OCI-LY7 (cell line): ENCODE results near the gene OR52H1. TPM values are rescaled to one million over a fixed set of nuclear protein-coding genes. Genes with fewer than 3 reads are reported as not detected.

Experiments
- BruUV-seq: library from RNA; stranded (reverse); fragments of 400-500 nt; replicated peaks from 2 replicates; lab custom pipeline; 2021; lab: Mats Ljungman, UMichigan
- CTCF ChIA-PET: fragments of 300-600 bp; sonication (Branson Sonifier 250); formaldehyde crosslinking; loops from one replicate; lab custom pipeline; 2022; ENCODE audit warnings: antibody characterized with exemption; ENCODE audit not compliant: unreplicated experiment; lab: Charles Lee
- POLR2A ChIA-PET: fragments of 300-600 bp; sonication (Branson Sonifier 250); formaldehyde crosslinking; loops from one replicate; lab custom pipeline; 2022; ENCODE audit warnings: antibody characterized with exemption; lab: Charles Lee
- DNase-seq: peaks from one replicate; pipeline ENCODE4 v3.0.0-alpha.2; 2015; ENCODE audit warnings: low spot score
- H2AFZ ChIP-seq: fragments of 200-600 bp; sonication (generic), shearing (Covaris generic); 2 replicates; pipeline ENCODE4 v1.6.1; 2014; ENCODE audit warnings: mild to moderate bottlenecking, antibody characterized with exemption, low read length, moderate library complexity
- H3K27ac ChIP-seq: fragments of 200-600 bp; sonication (generic); 2 replicates; pipeline ENCODE4 v1.5.1; 2014; ENCODE audit warnings: mixed run types, low read depth, mild to moderate bottlenecking, moderate library complexity, low read length, inconsistent platforms; ENCODE audit not compliant: poor library complexity, severe bottlenecking
- H3K36me3 ChIP-seq: fragments of 200-600 bp; sonication (generic); 2 replicates; pipeline ENCODE4 v1.6.1; 2014; ENCODE audit warnings: mild to moderate bottlenecking, antibody characterized with exemption, low read length, moderate library complexity, mixed read lengths; ENCODE audit not compliant: insufficient read depth
- H3K4me1 ChIP-seq: fragments of 200-600 bp; sonication (generic); 2 replicates; pipeline ENCODE4 v1.5.1; 2014; ENCODE audit warnings: mild to moderate bottlenecking, low read length; ENCODE audit not compliant: insufficient read depth, poor library complexity, severe bottlenecking
- H3K4me2 ChIP-seq: fragments of 200-600 bp; sonication (generic); 2 replicates; pipeline ENCODE4 v1.6.1; 2014; ENCODE audit warnings: mild to moderate bottlenecking, low read length
- H3K4me3 ChIP-seq: fragments of 200-600 bp; sonication (generic); 2 replicates; pipeline ENCODE4 v1.5.1; 2014; ENCODE audit warnings: mild to moderate bottlenecking, low read depth, low read length; ENCODE audit not compliant: poor library complexity, severe bottlenecking
- H3K79me2 ChIP-seq: fragments of 200-600 bp; sonication (generic); 2 replicates; pipeline ENCODE4 v1.6.1; 2016; ENCODE audit warnings: low read depth, mild to moderate bottlenecking, low read length, moderate library complexity, mixed read lengths; ENCODE audit not compliant: insufficient read depth
- H3K9me2 ChIP-seq: fragments of 200-600 bp; sonication (generic); 2 replicates; pipeline ENCODE4 v1.6.1; 2016; ENCODE audit warnings: mild to moderate bottlenecking, low read length, mixed read lengths; ENCODE audit not compliant: insufficient read depth
- H3K9me3 ChIP-seq: fragments of 200-600 bp; sonication (generic); 2 replicates; pipeline ENCODE4 v1.6.1; 2014; ENCODE audit warnings: mild to moderate bottlenecking, mixed run types, low read length, mixed read lengths
- H4K20me1 ChIP-seq: fragments of 200-600 bp; sonication (generic); 2 replicates; pipeline ENCODE4 v1.6.1; 2014; ENCODE audit warnings: mild to moderate bottlenecking, antibody characterized with exemption, low read length, moderate library complexity, mixed read lengths; ENCODE audit not compliant: insufficient read depth
- EZH2phosphoT487 ChIP-seq: fragments of 200-600 bp; sonication (generic); IDR thresholded peaks from 2 replicates; pipeline ENCODE4 v1.6.1; 2018; ENCODE audit warnings: low read depth, borderline replicate concordance, mild to moderate bottlenecking, mixed run types, antibody characterized with exemption, low read length, moderate library complexity, mixed read lengths
- intact Hi-C: fragments of 100-400 bp; cut with micrococcal nuclease; formaldehyde crosslinking; loops from one replicate; pipeline ENCODE4 v1.10.0; 2022; ENCODE audit not compliant: unreplicated experiment
- total RNA-seq, 2 experiments: library from RNA; depleted of rRNA in 1 of 2; stranded (reverse); fragments of >200 nt in 1 of 2; shearing (Covaris generic) in 1 of 2; gene quantifications; 2 replicates each; pipeline ENCODE4 v1.2.3, GENCODE V29; 2014 to 2022
- TF ChIP-seq, protein P1 (sequence below): fragments of 200-600 bp; sonication (generic); conservative IDR thresholded peaks from 2 replicates; pipeline ENCODE4 v1.5.1; 2014; ENCODE audit warnings: mild to moderate bottlenecking, antibody characterized with exemption, low read length, moderate library complexity, mixed read lengths

OR52H1 gene
- total RNA-seq, 2 experiments from 2014 or later = 0.60 TPM; not detected in 1

DNA sequence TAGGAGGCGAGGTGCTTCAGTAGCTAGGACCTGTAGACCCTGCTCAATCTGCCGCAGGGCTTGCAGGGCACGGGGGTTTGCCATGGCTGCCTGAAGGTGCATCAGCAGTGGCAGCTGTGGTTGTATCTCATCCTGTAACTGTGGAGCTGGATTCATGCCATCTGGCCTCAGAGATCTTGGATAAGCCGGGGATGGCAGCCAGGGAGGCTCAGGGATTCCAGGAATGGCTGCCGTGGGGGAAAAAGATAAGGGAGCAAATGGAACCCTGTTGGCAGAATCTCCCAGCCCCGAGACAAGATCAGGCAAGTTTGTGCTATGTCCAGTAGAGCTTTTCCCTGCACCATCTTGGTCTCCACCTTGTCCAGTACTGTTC, 40.4 kb downstream of the OR52H1 start:
- Histone ChIP-seq H3K9me3 (no peaks in the 10 kb centered on the region), H3K4me2 (no peak overlapping the region), H4K20me1 (no peaks in the 10 kb centered on the region), H3K36me3 (no peaks in the 10 kb centered on the region), H3K79me2 (no peaks in the 10 kb centered on the region), H3K4me1 (no peaks in the 10 kb centered on the region), H3K27ac (no peak overlapping the region), H3K4me3 (no peak overlapping the region), H3K9me2 (no peaks in the 10 kb centered on the region), H2AFZ (no peak overlapping the region)
- CTCF ChIA-PET = no interaction called here
- TF ChIP-seq EZH2phosphoT487 = no peak
- TF ChIP-seq, protein P1, sequence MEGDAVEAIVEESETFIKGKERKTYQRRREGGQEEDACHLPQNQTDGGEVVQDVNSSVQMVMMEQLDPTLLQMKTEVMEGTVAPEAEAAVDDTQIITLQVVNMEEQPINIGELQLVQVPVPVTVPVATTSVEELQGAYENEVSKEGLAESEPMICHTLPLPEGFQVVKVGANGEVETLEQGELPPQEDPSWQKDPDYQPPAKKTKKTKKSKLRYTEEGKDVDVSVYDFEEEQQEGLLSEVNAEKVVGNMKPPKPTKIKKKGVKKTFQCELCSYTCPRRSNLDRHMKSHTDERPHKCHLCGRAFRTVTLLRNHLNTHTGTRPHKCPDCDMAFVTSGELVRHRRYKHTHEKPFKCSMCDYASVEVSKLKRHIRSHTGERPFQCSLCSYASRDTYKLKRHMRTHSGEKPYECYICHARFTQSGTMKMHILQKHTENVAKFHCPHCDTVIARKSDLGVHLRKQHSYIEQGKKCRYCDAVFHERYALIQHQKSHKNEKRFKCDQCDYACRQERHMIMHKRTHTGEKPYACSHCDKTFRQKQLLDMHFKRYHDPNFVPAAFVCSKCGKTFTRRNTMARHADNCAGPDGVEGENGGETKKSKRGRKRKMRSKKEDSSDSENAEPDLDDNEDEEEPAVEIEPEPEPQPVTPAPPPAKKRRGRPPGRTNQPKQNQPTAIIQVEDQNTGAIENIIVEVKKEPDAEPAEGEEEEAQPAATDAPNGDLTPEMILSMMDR = no peak
- no TSS peak for BruUV-seq
- intact Hi-C loops = no loop called here
- no peak for DNase-seq
- POLR2A ChIA-PET = interaction anchor here (0.6 kb wide), 1 partner anchor 191 kb away, joined by 3 read pairs; no protein-coding TSS in a partner anchor

DNA sequence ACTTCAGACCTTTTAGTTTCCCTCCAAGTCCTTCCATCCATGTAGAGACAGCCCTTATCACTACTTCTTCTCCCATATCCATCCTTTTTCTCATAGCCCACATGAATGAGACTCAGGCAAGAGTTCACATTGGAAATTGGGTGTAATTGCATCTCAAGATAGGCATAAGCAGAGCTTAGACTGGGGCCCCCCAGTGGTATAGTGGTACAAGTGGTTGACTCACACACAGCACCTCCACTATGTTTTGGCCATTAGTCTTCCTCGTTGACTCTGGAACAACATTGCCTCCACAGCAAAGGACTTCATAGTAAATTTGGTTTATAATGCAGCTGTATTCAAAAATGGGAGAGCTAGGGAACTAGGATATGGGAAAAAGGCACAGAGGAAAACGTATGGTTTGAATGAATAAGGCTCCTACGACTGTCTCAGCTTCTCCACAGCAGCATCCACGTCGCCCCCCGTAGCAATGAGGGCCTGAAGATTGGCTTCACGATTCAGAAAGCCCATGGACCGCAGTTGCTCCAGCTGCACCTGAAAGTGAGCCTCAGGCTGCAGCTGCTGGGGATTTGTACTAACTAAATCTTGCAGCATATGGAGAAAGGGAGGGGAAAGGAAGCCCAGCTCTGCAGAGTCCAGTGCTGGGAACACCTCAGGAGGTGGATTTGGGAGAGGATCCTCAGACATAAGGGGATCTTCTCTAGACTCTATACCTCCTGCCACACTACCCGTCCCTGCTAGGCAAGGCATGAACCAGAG, 41.0 kb downstream of the OR52H1 start:
- ChIA-PET POLR2A (interaction anchor here (0.6 to 1.0 kb wide), 2 partner anchors 12 to 192 kb away, joined by 3 to 4 read pairs; no protein-coding TSS in a partner anchor), CTCF (no interaction called here)
- BruUV-seq = no TSS peak

More for the DNA sequence above, 41.0 kb downstream of the OR52H1 start:
- Histone ChIP-seq H4K20me1 (no peaks in the 10 kb centered on the region), H3K36me3 (no peaks in the 10 kb centered on the region), H3K4me2 (no peak overlapping the region), H3K4me1 (no peaks in the 10 kb centered on the region), H2AFZ (no peak overlapping the region), H3K4me3 (no peak overlapping the region), H3K9me3 (no peaks in the 10 kb centered on the region), H3K79me2 (no peaks in the 10 kb centered on the region), H3K9me2 (no peaks in the 10 kb centered on the region), H3K27ac (no peak overlapping the region)
- DNase-seq = peak; percentile 6
- intact Hi-C loops = no loop called here
- no peak for TF ChIP-seq EZH2phosphoT487
- TF ChIP-seq, protein P1 = peak; percentile 38; the same call in 1 of the 2 replicates
